SK-N-SH (cell line): Measurements from ENCODE around the gene GADD45B.

Experiments used
- ELF1 ChIP-seq: IDR thresholded peaks from 2 replicates; pipeline ENCODE4 v1.4.0; 2012
- EP300 ChIP-seq, 2 experiments: IDR thresholded peaks; 2 replicates each; pipeline versions ENCODE4 v1.4.0 to v1.6.1; 2012; ENCODE audit warnings: borderline replicate concordance in 1 of 2, low read depth in 1 of 2, low read length in 1 of 2
- EZH2phosphoT487 ChIP-seq: fragments of 200-600 bp; sonication (generic); IDR thresholded peaks from 2 replicates; pipeline ENCODE4 v1.6.1; 2017; ENCODE audit warnings: low read depth, mixed run types, mild to moderate bottlenecking, antibody characterized with exemption, moderate library complexity, borderline replicate concordance
- FOXM1 ChIP-seq: IDR thresholded peaks from 2 replicates; pipeline ENCODE4 v1.4.0; 2012; ENCODE audit warnings: low read depth, mild to moderate bottlenecking
- GABPA ChIP-seq: IDR thresholded peaks from 2 replicates; pipeline ENCODE4 v1.4.0; 2012; ENCODE audit warnings: low read depth, mild to moderate bottlenecking
- POLR2AphosphoS5 ChIP-seq: IDR thresholded peaks from 2 replicates; pipeline ENCODE4 v1.6.1; 2012; ENCODE audit warnings: low read depth, low read length
- SIN3A ChIP-seq: IDR thresholded peaks from 2 replicates; pipeline ENCODE4 v1.6.1; 2012; ENCODE audit warnings: low read depth, mild to moderate bottlenecking, low read length, moderate library complexity, borderline replicate concordance
- TAF1 ChIP-seq: IDR thresholded peaks from 2 replicates; pipeline ENCODE4 v1.6.1; 2012; ENCODE audit warnings: low read depth, mild to moderate bottlenecking, low read length, moderate library complexity, borderline replicate concordance
- YY1 ChIP-seq: IDR thresholded peaks from 2 replicates; pipeline ENCODE4 v1.4.0; 2012; ENCODE audit warnings: low read depth, mild to moderate bottlenecking
- TF ChIP-seq, protein P1 (sequence below): fragments of 200-600 bp; sonication (generic); IDR thresholded peaks from 2 replicates; pipeline ENCODE4 v1.6.1; 2017; ENCODE audit warnings: antibody characterized with exemption, mild to moderate bottlenecking, moderate library complexity
- TF ChIP-seq, protein P2 (sequence below): IDR thresholded peaks from 2 replicates; pipeline ENCODE4 v1.6.1; 2012; ENCODE audit warnings: mild to moderate bottlenecking, low read depth, low read length, moderate library complexity
- TF ChIP-seq, protein P3 (sequence below): IDR thresholded peaks from 2 replicates; pipeline ENCODE4 v1.4.0; 2012; ENCODE audit warnings: low read depth, borderline replicate concordance
- TF ChIP-seq, protein P4 (sequence below): IDR thresholded peaks from 2 replicates; pipeline ENCODE4; 2012
- TF ChIP-seq, protein P5 (sequence below): IDR thresholded peaks from 2 replicates; pipeline ENCODE4 v1.4.0; 2012; ENCODE audit warnings: low read depth

DNA sequence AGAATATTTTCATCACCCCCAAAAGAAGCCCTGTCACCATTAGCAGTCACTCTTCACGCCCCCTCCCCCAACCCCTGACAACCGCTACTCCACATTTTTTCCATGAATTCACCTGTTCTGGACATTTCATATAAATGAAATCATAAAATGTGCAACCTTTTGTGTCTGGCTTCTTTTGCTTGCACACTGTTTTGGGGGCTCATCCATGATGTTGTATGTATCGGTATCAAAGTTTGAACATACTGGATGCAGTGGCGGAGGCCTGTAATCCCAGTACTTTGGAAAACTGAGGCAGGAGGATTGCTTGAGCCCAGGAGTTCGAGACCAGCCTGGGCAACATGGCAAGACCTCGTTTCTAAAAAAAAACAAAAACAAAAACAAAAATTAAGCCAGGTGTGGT is 7.2 kb downstream of the GADD45B start:
- TF ChIP-seq POLR2AphosphoS5 (no peak), EP300 (IDR thresholded peaks at IDR 0.05; ENCODE audit: borderline replicate concordance in 1 of 2, low read depth in 1 of 2, low read length in 1 of 2) (no peak), TAF1 (no peak), EZH2phosphoT487 (no peak), ELF1 (no peak), GABPA (no peak), YY1 (no peak), FOXM1 (no peak), SIN3A (no peak)
- TF ChIP-seq, protein P1, sequence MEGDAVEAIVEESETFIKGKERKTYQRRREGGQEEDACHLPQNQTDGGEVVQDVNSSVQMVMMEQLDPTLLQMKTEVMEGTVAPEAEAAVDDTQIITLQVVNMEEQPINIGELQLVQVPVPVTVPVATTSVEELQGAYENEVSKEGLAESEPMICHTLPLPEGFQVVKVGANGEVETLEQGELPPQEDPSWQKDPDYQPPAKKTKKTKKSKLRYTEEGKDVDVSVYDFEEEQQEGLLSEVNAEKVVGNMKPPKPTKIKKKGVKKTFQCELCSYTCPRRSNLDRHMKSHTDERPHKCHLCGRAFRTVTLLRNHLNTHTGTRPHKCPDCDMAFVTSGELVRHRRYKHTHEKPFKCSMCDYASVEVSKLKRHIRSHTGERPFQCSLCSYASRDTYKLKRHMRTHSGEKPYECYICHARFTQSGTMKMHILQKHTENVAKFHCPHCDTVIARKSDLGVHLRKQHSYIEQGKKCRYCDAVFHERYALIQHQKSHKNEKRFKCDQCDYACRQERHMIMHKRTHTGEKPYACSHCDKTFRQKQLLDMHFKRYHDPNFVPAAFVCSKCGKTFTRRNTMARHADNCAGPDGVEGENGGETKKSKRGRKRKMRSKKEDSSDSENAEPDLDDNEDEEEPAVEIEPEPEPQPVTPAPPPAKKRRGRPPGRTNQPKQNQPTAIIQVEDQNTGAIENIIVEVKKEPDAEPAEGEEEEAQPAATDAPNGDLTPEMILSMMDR, result no peak
- TF ChIP-seq, protein P2, sequence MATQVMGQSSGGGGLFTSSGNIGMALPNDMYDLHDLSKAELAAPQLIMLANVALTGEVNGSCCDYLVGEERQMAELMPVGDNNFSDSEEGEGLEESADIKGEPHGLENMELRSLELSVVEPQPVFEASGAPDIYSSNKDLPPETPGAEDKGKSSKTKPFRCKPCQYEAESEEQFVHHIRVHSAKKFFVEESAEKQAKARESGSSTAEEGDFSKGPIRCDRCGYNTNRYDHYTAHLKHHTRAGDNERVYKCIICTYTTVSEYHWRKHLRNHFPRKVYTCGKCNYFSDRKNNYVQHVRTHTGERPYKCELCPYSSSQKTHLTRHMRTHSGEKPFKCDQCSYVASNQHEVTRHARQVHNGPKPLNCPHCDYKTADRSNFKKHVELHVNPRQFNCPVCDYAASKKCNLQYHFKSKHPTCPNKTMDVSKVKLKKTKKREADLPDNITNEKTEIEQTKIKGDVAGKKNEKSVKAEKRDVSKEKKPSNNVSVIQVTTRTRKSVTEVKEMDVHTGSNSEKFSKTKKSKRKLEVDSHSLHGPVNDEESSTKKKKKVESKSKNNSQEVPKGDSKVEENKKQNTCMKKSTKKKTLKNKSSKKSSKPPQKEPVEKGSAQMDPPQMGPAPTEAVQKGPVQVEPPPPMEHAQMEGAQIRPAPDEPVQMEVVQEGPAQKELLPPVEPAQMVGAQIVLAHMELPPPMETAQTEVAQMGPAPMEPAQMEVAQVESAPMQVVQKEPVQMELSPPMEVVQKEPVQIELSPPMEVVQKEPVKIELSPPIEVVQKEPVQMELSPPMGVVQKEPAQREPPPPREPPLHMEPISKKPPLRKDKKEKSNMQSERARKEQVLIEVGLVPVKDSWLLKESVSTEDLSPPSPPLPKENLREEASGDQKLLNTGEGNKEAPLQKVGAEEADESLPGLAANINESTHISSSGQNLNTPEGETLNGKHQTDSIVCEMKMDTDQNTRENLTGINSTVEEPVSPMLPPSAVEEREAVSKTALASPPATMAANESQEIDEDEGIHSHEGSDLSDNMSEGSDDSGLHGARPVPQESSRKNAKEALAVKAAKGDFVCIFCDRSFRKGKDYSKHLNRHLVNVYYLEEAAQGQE, result no peak
- TF ChIP-seq, protein P3, sequence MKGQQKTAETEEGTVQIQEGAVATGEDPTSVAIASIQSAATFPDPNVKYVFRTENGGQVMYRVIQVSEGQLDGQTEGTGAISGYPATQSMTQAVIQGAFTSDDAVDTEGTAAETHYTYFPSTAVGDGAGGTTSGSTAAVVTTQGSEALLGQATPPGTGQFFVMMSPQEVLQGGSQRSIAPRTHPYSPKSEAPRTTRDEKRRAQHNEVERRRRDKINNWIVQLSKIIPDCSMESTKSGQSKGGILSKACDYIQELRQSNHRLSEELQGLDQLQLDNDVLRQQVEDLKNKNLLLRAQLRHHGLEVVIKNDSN, result no peak
- TF ChIP-seq, protein P4, sequence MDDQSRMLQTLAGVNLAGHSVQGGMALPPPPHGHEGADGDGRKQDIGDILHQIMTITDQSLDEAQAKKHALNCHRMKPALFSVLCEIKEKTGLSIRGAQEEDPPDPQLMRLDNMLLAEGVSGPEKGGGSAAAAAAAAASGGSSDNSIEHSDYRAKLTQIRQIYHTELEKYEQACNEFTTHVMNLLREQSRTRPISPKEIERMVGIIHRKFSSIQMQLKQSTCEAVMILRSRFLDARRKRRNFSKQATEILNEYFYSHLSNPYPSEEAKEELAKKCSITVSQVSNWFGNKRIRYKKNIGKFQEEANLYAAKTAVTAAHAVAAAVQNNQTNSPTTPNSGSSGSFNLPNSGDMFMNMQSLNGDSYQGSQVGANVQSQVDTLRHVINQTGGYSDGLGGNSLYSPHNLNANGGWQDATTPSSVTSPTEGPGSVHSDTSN, result no peak
- TF ChIP-seq, protein P5, sequence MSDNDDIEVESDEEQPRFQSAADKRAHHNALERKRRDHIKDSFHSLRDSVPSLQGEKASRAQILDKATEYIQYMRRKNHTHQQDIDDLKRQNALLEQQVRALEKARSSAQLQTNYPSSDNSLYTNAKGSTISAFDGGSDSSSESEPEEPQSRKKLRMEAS, result no peak
